ENCODE results near the gene MPV17. TPM values are rescaled to one million over a fixed set of nuclear protein-coding genes. Genes with fewer than 3 reads are reported as not detected.
A peak's percentile ranks its signal among the peaks of the same experiment; 100 is the strongest.

The MPV17 gene
- total and polyA plus RNA-seq, 9 of the 15 experiments (the other 6 are each of a cell fraction or from before 2014, with no cell fraction given), result 54.7 to 140 (median 70.2) TPM

- TF ChIP-seq, protein P1, sequence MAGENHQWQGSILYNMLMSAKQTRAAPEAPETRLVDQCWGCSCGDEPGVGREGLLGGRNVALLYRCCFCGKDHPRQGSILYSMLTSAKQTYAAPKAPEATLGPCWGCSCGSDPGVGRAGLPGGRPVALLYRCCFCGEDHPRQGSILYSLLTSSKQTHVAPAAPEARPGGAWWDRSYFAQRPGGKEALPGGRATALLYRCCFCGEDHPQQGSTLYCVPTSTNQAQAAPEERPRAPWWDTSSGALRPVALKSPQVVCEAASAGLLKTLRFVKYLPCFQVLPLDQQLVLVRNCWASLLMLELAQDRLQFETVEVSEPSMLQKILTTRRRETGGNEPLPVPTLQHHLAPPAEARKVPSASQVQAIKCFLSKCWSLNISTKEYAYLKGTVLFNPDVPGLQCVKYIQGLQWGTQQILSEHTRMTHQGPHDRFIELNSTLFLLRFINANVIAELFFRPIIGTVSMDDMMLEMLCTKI (IDR thresholded peaks at IDR 0.05; ENCODE audit: partially characterized antibody), result no peak
- no peak for TF ChIP-seq MAFF (IDR thresholded peaks at IDR 0.05; ENCODE audit: low read length)
- TF ChIP-seq, protein P2, sequence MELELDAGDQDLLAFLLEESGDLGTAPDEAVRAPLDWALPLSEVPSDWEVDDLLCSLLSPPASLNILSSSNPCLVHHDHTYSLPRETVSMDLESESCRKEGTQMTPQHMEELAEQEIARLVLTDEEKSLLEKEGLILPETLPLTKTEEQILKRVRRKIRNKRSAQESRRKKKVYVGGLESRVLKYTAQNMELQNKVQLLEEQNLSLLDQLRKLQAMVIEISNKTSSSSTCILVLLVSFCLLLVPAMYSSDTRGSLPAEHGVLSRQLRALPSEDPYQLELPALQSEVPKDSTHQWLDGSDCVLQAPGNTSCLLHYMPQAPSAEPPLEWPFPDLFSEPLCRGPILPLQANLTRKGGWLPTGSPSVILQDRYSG (tag; conservative IDR thresholded peaks at IDR 0.05; ENCODE audit: low read depth), result no peak
- 0 out of 2 replicates have a peak, but pooled peaks have one; percentile 33 for TF ChIP-seq BCOR (IDR thresholded peaks at IDR 0.05)
- no peak for TF ChIP-seq SNAPC5 (CRISPR knock-in tag; IDR thresholded peaks at IDR 0.05)
- no peak; the same call in 1 of the 2 replicates for TF ChIP-seq CBFA2T3 (IDR thresholded peaks at IDR 0.05)
- no peak for TF ChIP-seq ZBTB5 (IDR thresholded peaks at IDR 0.05)
- no peak for TF ChIP-seq ZNF23 (CRISPR knock-in tag; IDR thresholded peaks at IDR 0.05)
- peak; percentile 27; the same call in 1 of the 2 replicates for TF ChIP-seq FOXP1 (CRISPR knock-in tag; IDR thresholded peaks at IDR 0.05)
- TF ChIP-seq CAMTA2 (CRISPR knock-in tag; conservative IDR thresholded peaks at IDR 0.05), result no peak
- no peak for TF ChIP-seq CLOCK (CRISPR knock-in tag; IDR thresholded peaks at IDR 0.05; ENCODE audit: borderline replicate concordance)
- peak; percentile 73; the same call in 1 of the 2 replicates for TF ChIP-seq LCOR (CRISPR knock-in tag; IDR thresholded peaks at IDR 0.05)
- TF ChIP-seq SIX5 (IDR thresholded peaks at IDR 0.05; ENCODE audit: borderline replicate concordance in 1 of 2, insufficient read depth in 1 of 2, low read depth in 1 of 2, low read length in 2 of 2), result peak; percentile 58 to 60; a peak in 3 of 4 replicates
- TF ChIP-seq TAF9B (IDR thresholded peaks at IDR 0.05; ENCODE audit: partially characterized antibody), result peak; percentile 76
- no peak for TF ChIP-seq NCOA6 (IDR thresholded peaks at IDR 0.05)
- TF ChIP-seq ATF6 (CRISPR knock-in tag; IDR thresholded peaks at IDR 0.05), result no peak
These were observed 33.7 kb upstream of the MPV17 start, which contains the start of gene GTF3C2 (continued) for GRCh38 chr2:27356382-27357181.

All from K562 (cell line).